Measurements from ENCODE around the gene RIC8B.

GRCh38 chr12:106815741-106816140 is 41.3 kb downstream of the RIC8B start:
- no peak for TF ChIP-seq POLR2A (IDR thresholded peaks at IDR 0.05; ENCODE audit: control extremely low read depth in 1 of 2, low read depth in 2 of 2, low read length in 2 of 2)
- TF ChIP-seq CTCF (IDR thresholded peaks at IDR 0.05; ENCODE audit: control extremely low read depth in 1 of 3, insufficient read depth in 1 of 3, low read depth in 1 of 3, low read length in 3 of 3): no peak
- no peak for TF ChIP-seq EP300 (IDR thresholded peaks at IDR 0.05; ENCODE audit: borderline replicate concordance in 1 of 2, low read depth in 2 of 2, low read length in 2 of 2)
- no peak for TF ChIP-seq HDAC2 (IDR thresholded peaks at IDR 0.05; ENCODE audit: borderline replicate concordance in 1 of 2, low read depth in 2 of 2, low read length in 2 of 2)
- no peak for TF ChIP-seq BRCA1 (IDR thresholded peaks at IDR 0.05; ENCODE audit: low read depth, low read length)
